HG02884 (cell line): ENCODE data around the gene TAF6.

ENCODE experiments used
- ATAC-seq: cut with Tn5 transposase; IDR thresholded peaks from one replicate; pipeline ENCODE4 v1.9.1; 2021; ENCODE audit warnings: mild to moderate bottlenecking, moderate library complexity; ENCODE audit not compliant: unreplicated experiment

The TAF6 gene

GRCh38 chr7:100075418-100075817 is 43.7 kb downstream of the TAF6 start:
- ATAC-seq: no peak

- ATAC-seq: no peak
These were observed 44.3 kb downstream of the TAF6 start for GRCh38 chr7:100074841-100075240.

- no peak for ATAC-seq
These were observed 46.7 kb downstream of the TAF6 start for GRCh38 chr7:100072462-100072861.

- no peak for ATAC-seq
These were observed 48.0 kb downstream of the TAF6 start for GRCh38 chr7:100071018-100071723.

GRCh38 chr7:100069991-100070390 is 49.2 kb downstream of the TAF6 start:
- no peak for ATAC-seq

GRCh38 chr7:100066953-100067352 is 52.2 kb downstream of the TAF6 start:
- ATAC-seq: no peak

GRCh38 chr7:100065452-100066186 is 53.5 kb downstream of the TAF6 start:
- no peak for ATAC-seq

- ATAC-seq: no peak
These were observed 55.0 kb downstream of the TAF6 start for GRCh38 chr7:100064162-100064561.

- no peak for ATAC-seq
These were observed 55.8 kb downstream of the TAF6 start for GRCh38 chr7:100063376-100063775.

- no peak for ATAC-seq
These were observed 57.5 kb downstream of the TAF6 start for GRCh38 chr7:100061518-100062193.

- ATAC-seq: no peak
These were observed 59.9 kb downstream of the TAF6 start for GRCh38 chr7:100059251-100059739.
